Prostate gland (tissue), 2 donors: ENCODE results near the gene TMEM222.

Source experiments
- CTCF ChIP-seq, 4 experiments: fragments of 200-600 bp in 2 of 4; fragments of 450-650 bp in 2 of 4; sonication (generic) in 2 of 4; IDR thresholded peaks; 1 replicate in 3 of 4; 2 replicates in 1 of 4; pipeline ENCODE4 v1.5.1; 2016 to 2019; ENCODE audit warnings: antibody characterized with exemption in 4 of 4, mild to moderate bottlenecking in 2 of 4, moderate library complexity in 2 of 4
- POLR2A ChIP-seq: fragments of 450-650 bp; IDR thresholded peaks from one replicate; pipeline ENCODE4 v1.6.1; 2016; ENCODE audit warnings: antibody characterized with exemption, mild to moderate bottlenecking

- TF ChIP-seq POLR2A (no peak), CTCF (IDR thresholded peaks at IDR 0.05) (no peak)
Observed at GRCh38 chr1:27290581-27290980, 31.4 kb upstream of the TMEM222 start.
